Panc1 (cell line): ENCODE data around the gene VAV3.

ENCODE experiments used
- SIN3A ChIP-seq: IDR thresholded peaks from 2 replicates; pipeline ENCODE4 v1.6.1; 2012; ENCODE audit warnings: low read depth, mild to moderate bottlenecking, low read length, moderate library complexity, borderline replicate concordance; ENCODE audit not compliant: insufficient read depth
- TF ChIP-seq, protein P1 (sequence below): fragments of 450-650 bp; IDR thresholded peaks from 2 replicates; pipeline ENCODE4 v1.5.1; 2017; ENCODE audit warnings: mild to moderate bottlenecking

DNA sequence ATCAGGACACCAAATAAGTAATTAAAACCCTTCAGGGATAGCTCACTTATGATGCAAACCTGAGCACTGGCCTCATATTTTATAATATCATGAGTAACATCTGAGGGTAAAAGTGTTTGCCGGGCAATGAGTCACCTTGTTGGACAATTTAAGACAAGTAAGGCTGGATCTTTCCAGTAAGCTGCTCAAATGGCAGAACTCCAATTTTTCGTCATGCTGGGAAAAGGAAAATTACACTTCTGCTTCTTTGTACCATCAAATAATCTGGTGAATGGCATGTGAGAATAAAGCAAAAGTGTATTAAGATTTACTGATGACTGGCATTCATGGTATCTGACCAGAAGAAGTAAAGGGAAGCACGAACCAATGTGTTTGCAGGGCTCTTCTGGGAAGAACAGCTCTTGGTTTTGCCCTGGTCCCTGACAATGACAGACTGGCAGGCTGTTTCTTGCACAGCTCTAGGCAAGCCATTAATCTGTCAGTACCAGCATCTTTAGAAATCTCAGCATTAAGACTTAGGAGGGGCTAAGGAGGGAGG lies 392.2 kb downstream of the VAV3 start:
- TF ChIP-seq, protein P1, sequence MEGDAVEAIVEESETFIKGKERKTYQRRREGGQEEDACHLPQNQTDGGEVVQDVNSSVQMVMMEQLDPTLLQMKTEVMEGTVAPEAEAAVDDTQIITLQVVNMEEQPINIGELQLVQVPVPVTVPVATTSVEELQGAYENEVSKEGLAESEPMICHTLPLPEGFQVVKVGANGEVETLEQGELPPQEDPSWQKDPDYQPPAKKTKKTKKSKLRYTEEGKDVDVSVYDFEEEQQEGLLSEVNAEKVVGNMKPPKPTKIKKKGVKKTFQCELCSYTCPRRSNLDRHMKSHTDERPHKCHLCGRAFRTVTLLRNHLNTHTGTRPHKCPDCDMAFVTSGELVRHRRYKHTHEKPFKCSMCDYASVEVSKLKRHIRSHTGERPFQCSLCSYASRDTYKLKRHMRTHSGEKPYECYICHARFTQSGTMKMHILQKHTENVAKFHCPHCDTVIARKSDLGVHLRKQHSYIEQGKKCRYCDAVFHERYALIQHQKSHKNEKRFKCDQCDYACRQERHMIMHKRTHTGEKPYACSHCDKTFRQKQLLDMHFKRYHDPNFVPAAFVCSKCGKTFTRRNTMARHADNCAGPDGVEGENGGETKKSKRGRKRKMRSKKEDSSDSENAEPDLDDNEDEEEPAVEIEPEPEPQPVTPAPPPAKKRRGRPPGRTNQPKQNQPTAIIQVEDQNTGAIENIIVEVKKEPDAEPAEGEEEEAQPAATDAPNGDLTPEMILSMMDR, result no peak
- TF ChIP-seq SIN3A, result no peak
